ENCODE measurements around the gene GPN3.

DNA sequence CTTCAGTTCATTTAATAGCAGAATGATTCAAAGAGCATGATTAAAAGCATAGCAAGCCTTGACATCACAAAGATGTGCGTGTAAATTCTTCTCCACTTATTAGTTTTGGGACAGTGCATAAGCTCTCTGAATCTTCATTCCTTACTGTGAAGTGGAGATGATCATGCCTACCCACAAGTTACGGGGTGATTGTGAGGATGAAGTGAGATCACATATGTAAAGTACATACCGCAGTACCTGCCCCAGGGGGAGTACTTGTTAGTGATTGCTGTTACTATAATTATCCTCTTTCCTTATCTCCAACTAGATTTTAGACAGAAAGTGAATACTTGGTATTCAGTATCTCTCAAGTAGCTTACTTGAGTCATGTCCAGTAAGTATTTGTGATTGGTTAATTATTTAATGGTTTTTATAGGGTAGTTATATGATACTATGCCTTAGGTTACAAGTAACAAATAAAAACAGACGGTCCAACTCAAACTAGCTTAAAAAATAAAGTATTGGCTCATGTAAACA lies 40.1 kb upstream of the GPN3 start:
- TF ChIP-seq, protein P1, sequence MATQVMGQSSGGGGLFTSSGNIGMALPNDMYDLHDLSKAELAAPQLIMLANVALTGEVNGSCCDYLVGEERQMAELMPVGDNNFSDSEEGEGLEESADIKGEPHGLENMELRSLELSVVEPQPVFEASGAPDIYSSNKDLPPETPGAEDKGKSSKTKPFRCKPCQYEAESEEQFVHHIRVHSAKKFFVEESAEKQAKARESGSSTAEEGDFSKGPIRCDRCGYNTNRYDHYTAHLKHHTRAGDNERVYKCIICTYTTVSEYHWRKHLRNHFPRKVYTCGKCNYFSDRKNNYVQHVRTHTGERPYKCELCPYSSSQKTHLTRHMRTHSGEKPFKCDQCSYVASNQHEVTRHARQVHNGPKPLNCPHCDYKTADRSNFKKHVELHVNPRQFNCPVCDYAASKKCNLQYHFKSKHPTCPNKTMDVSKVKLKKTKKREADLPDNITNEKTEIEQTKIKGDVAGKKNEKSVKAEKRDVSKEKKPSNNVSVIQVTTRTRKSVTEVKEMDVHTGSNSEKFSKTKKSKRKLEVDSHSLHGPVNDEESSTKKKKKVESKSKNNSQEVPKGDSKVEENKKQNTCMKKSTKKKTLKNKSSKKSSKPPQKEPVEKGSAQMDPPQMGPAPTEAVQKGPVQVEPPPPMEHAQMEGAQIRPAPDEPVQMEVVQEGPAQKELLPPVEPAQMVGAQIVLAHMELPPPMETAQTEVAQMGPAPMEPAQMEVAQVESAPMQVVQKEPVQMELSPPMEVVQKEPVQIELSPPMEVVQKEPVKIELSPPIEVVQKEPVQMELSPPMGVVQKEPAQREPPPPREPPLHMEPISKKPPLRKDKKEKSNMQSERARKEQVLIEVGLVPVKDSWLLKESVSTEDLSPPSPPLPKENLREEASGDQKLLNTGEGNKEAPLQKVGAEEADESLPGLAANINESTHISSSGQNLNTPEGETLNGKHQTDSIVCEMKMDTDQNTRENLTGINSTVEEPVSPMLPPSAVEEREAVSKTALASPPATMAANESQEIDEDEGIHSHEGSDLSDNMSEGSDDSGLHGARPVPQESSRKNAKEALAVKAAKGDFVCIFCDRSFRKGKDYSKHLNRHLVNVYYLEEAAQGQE (IDR thresholded peaks at IDR 0.05; ENCODE audit: low read depth), result no peak
- TF ChIP-seq EGR1 (IDR thresholded peaks at IDR 0.05), result no peak
- no peak for TF ChIP-seq RAD21 (IDR thresholded peaks at IDR 0.05; ENCODE audit: low read depth)
- TF ChIP-seq FOXM1 (IDR thresholded peaks at IDR 0.05; ENCODE audit: borderline replicate concordance, low read depth), result no peak
- no peak for TF ChIP-seq EP300 (IDR thresholded peaks at IDR 0.05; ENCODE audit: borderline replicate concordance)
- no peak for TF ChIP-seq TEAD4 (IDR thresholded peaks at IDR 0.05)
- no peak for TF ChIP-seq CEBPB (IDR thresholded peaks at IDR 0.05)
